BLaER1 treated with 17β-estradiol and CSF1 and Interleukin-3, amounts not matched to agents 10 nM and 100 nM (cell line): Measurements from ENCODE around the gene RPH3AL.
"Not testable (repeated sequence)": the region's sequence is repeated elsewhere in the genome, so short reads cannot be mapped to it uniquely, and the experiment has no call there.

Experiments
- H3K27ac ChIP-seq, 11 experiments: shearing (Covaris generic); formaldehyde crosslinking; 2 replicates each; pipeline ENCODE4 v1.8.1; 2022
- H3K27me3 ChIP-seq, 11 experiments: shearing (Covaris generic); formaldehyde crosslinking; 2 replicates each; pipeline ENCODE4 v1.8.1; 2022
- H3K36me3 ChIP-seq, 11 experiments: shearing (Covaris generic); formaldehyde crosslinking; 2 replicates each; pipeline ENCODE4 v1.8.1; 2022
- H3K4me1 ChIP-seq, 10 experiments: shearing (Covaris generic); formaldehyde crosslinking; 2 replicates each; pipeline ENCODE4 v1.8.1; 2022
- H3K4me2 ChIP-seq, 11 experiments: shearing (Covaris generic); formaldehyde crosslinking; 2 replicates each; pipeline ENCODE4 v1.8.1; 2022
- H3K4me3 ChIP-seq, 10 experiments: shearing (Covaris generic); formaldehyde crosslinking; 2 replicates each; pipeline ENCODE4 v1.8.1; 2022
- H3K9ac ChIP-seq, 11 experiments: shearing (Covaris generic); formaldehyde crosslinking; 2 replicates each; pipeline ENCODE4 v1.8.1; 2022
- H3K9me3 ChIP-seq, 11 experiments: shearing (Covaris generic); formaldehyde crosslinking; replicated peaks in 1 of 11; 2 replicates each; pipeline ENCODE4 v1.8.1; 2022
- H4K20me1 ChIP-seq, 11 experiments: shearing (Covaris generic); formaldehyde crosslinking; 2 replicates each; pipeline ENCODE4 v1.8.1; 2022
- Cebpa-rat ChIP-seq, 11 experiments: shearing (Covaris generic); IDR thresholded peaks; 2 replicates each; pipeline ENCODE4 v1.8.1; 2022

Gene RPH3AL

GRCh38 chr17:372157-373152 lies 19.8 kb upstream of the RPH3AL start:
- Histone ChIP-seq H3K9me3 (peaks cover 26 to 65% (median 49%) of the 10 kb centered on the region in 11 experiments), H4K20me1 (no peaks in the 10 kb centered on the region), H3K4me3 (no peak overlapping the region), H3K36me3 (peaks cover 0 to 16% (median 5%) of the 10 kb centered on the region in 11 experiments; a peak in 9 of 22 replicates), H3K9ac (no peak overlapping the region), H3K4me1 (peaks cover 7 to 33% (median 23%) of the 10 kb centered on the region in 10 experiments), H3K4me2 (peak overlapping the region in 5 of 11 experiments; percentile 9 to 61 (median 44); a peak in 10 of 22 replicates), H3K27me3 (peaks cover 0 to 12% (median 8%) of the 10 kb centered on the region in 11 experiments; a peak in 12 of 22 replicates), H3K27ac (no peak overlapping the region)
- no peak for TF ChIP-seq Cebpa-rat (IDR thresholded peaks at IDR 0.05)

DNA sequence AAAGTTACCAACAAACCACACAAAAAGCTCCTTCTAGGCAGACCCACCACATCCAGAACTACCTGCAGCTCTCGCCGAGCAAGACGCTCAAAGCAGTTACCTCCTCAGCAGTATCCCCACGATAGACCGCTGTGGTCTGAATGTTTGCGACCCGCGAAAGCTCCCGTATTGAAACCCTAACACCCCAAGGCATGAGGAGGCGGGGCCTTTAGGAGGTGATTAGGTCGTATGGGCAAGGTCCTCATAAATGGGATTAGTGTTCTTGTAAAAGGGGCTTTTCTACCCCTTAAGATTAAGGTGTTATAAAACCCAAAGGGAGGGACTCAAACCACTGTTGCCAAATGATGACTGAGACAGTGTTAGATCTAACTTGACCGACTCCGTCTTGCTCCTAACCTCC lies 19.0 kb upstream of the RPH3AL start:
- no peak overlapping the region for H3K27ac ChIP-seq
- no peak for TF ChIP-seq Cebpa-rat (IDR thresholded peaks at IDR 0.05)
- H3K27me3 ChIP-seq = peaks cover 0 to 20% (median 13%) of the 10 kb centered on the region in 11 experiments; a peak in 12 of 22 replicates
- H4K20me1 ChIP-seq = peaks cover 0 to 4% (median 0%) of the 10 kb centered on the region in 11 experiments; a peak in 1 of 22 replicates
- H3K36me3 ChIP-seq = peaks cover 0 to 16% (median 5%) of the 10 kb centered on the region in 11 experiments; a peak in 9 of 22 replicates
- no peak overlapping the region for H3K4me3 ChIP-seq
- no peak overlapping the region for H3K9ac ChIP-seq
- H3K9me3 ChIP-seq = peaks cover 34 to 74% (median 58%) of the 10 kb centered on the region in 11 experiments
- H3K4me1 ChIP-seq = peaks cover 8 to 29% (median 21%) of the 10 kb centered on the region in 10 experiments
- H3K4me2 ChIP-seq = peak overlapping the region in 5 of 11 experiments; percentile 9 to 61 (median 44); a peak in 6 of 22 replicates

- not testable (repeated sequence) for H3K9ac ChIP-seq, H3K27ac ChIP-seq
- Histone ChIP-seq H4K20me1 (peaks cover 0 to 13% (median 0%) of the 10 kb centered on the region in 11 experiments; a peak in 5 of 22 replicates), H3K4me3 (peak overlapping the region in 1 of 10 experiments; percentile 17; a peak in 4 of 20 replicates), H3K9me3 (peaks cover 38 to 81% (median 66%) of the 10 kb centered on the region in 11 experiments), H3K4me1 (peaks cover 36 to 60% (median 43%) of the 10 kb centered on the region in 10 experiments), H3K4me2 (peak overlapping the region in 4 of 11 experiments; percentile 8 to 75 (median 50); a peak in 2 of 22 replicates), H3K36me3 (peaks cover 0 to 16% (median 5%) of the 10 kb centered on the region in 11 experiments; a peak in 9 of 22 replicates), H3K27me3 (peaks cover 0 to 32% (median 15%) of the 10 kb centered on the region in 11 experiments; a peak in 12 of 22 replicates)
These were observed 15.0 kb upstream of the RPH3AL start for GRCh38 chr17:367656-368055.

DNA sequence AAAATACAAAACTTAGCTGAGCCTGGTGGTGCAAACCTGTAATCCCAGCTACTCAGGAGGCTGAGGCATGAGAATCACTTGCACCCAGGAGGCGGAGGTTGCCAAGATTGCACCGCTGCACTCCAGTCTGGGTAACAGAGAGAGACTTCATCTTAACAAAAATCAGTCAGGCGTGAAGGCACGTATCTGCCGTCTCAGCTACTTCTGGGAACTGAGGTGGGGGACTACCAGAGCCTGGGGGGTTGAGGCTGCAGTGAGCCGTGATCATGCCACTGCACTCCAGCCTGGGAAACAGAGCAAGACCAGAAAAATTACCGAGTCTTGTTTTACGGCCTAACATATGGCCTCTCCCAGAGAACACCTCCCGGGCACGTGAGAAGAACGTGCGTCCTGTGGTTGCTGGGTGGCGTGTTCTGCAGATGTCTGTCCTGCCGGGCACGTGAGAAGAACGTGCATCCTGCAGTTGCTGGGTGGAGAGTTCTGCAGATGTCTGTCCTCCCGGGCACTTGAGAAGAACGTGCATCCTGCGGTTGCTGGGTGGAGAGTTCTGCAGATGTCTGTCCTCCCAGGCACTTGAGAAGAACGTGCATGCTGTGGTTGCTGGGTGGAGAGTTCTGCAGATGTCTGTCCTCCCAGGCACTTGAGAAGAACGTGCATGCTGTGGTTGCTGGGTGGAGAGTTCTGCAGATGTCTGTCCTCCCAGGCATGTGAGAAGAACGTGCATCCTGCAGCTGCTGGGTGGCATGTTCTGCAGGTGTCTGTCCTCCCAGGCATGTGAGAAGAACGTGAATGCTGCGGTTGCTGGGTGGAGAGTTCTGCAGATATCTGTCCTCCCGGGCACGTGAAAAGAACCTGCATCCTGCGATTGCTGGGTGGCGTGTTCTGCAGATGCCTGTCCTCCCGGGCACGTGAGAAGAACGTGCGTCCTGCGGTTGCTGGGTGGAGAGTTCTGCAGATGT lies 14.3 kb upstream of the RPH3AL start:
- not testable (repeated sequence) for H3K9ac ChIP-seq
- Histone ChIP-seq H3K4me3 (peak overlapping the region in 1 of 10 experiments; percentile 18; a peak in 2 of 20 replicates), H3K4me1 (peaks cover 33 to 54% (median 42%) of the 10 kb centered on the region in 10 experiments), H3K9me3 (peaks cover 38 to 79% (median 69%) of the 10 kb centered on the region in 11 experiments), H3K36me3 (peaks cover 0 to 16% (median 5%) of the 10 kb centered on the region in 11 experiments; a peak in 9 of 22 replicates), H3K27ac (peak overlapping the region in 4 of 11 experiments; percentile 34 to 56 (median 50); a peak in 7 of 22 replicates), H3K27me3 (peaks cover 0 to 32% (median 18%) of the 10 kb centered on the region in 11 experiments; a peak in 13 of 22 replicates), H4K20me1 (peaks cover 0 to 13% (median 0%) of the 10 kb centered on the region in 11 experiments; a peak in 5 of 22 replicates), H3K4me2 (peak overlapping the region in 10 of 11 experiments; percentile 8 to 75 (median 43); a peak in 20 of 22 replicates)

- peaks cover 30 to 49% (median 40%) of the 10 kb centered on the region in 10 experiments for H3K4me1 ChIP-seq
- H3K27ac ChIP-seq = peak overlapping the region; percentile 18 to 67 (median 54); a peak in 20 of 22 replicates
- peaks cover 0 to 40% (median 19%) of the 10 kb centered on the region in 11 experiments; a peak in 14 of 22 replicates for H3K27me3 ChIP-seq
- peaks cover 0 to 13% (median 0%) of the 10 kb centered on the region in 11 experiments; a peak in 5 of 22 replicates for H4K20me1 ChIP-seq
- H3K9ac ChIP-seq = peak overlapping the region; percentile 26 to 70 (median 56); a peak in 19 of 22 replicates
- peak overlapping the region; percentile 5 to 62 (median 45); a peak in 18 of 20 replicates for H3K4me3 ChIP-seq
- 0 out of 22 replicates have a peak, but pooled peaks of 1 of the 11 experiments have one; percentile 6 for TF ChIP-seq Cebpa-rat (IDR thresholded peaks at IDR 0.05)
- H3K4me2 ChIP-seq = peak overlapping the region; percentile 76 to 96 (median 87)
- peaks cover 0 to 6% (median 4%) of the 10 kb centered on the region in 11 experiments; a peak in 4 of 22 replicates for H3K36me3 ChIP-seq
- H3K9me3 ChIP-seq = peaks cover 35 to 57% (median 51%) of the 10 kb centered on the region in 11 experiments
These were observed 12.2 kb upstream of the RPH3AL start for GRCh38 chr17:364766-365165.

- Histone ChIP-seq H3K4me2 (peak overlapping the region; percentile 76 to 96 (median 87)), H4K20me1 (peaks cover 0 to 13% (median 0%) of the 10 kb centered on the region in 11 experiments; a peak in 5 of 22 replicates), H3K9me3 (peaks cover 31 to 53% (median 46%) of the 10 kb centered on the region in 11 experiments), H3K27ac (peak overlapping the region; percentile 18 to 67 (median 54); a peak in 20 of 22 replicates), H3K27me3 (peaks cover 0 to 40% (median 19%) of the 10 kb centered on the region in 11 experiments; a peak in 14 of 22 replicates), H3K4me3 (peak overlapping the region; percentile 5 to 62 (median 45); a peak in 18 of 20 replicates), H3K4me1 (peaks cover 30 to 49% (median 40%) of the 10 kb centered on the region in 10 experiments), H3K36me3 (peaks cover 0 to 1% (median 0%) of the 10 kb centered on the region in 11 experiments; a peak in 1 of 22 replicates), H3K9ac (peak overlapping the region; percentile 26 to 70 (median 56); a peak in 19 of 22 replicates)
- TF ChIP-seq Cebpa-rat (IDR thresholded peaks at IDR 0.05) = no peak
These were observed 11.7 kb upstream of the RPH3AL start for GRCh38 chr17:364308-364707.

DNA sequence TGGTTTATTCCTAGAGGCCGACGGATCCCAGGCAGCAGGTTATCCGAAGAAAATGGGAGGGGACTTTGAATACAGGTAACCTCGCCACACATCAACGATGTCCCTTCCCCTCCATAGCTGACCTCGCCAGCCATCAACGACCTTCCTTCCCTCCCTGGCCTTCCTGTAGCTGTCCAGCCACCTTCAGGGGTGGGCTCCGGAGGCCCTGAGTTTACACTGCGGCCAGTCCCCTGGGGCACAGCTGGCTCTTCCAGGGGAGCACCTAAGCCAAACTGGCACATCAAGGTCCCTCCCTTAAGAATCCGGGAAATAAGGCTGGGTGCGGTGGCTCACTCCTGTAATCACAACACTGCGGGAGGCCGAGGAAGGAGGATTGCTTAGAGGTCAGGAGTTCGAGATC lies 10.1 kb upstream of the RPH3AL start:
- Histone ChIP-seq H4K20me1 (peaks cover 0 to 18% (median 0%) of the 10 kb centered on the region in 11 experiments; a peak in 5 of 22 replicates), H3K27me3 (peaks cover 0 to 33% (median 18%) of the 10 kb centered on the region in 11 experiments; a peak in 16 of 22 replicates), H3K9ac (no peak overlapping the region), H3K27ac (no peak overlapping the region), H3K9me3 (peaks cover 15 to 37% (median 30%) of the 10 kb centered on the region in 11 experiments), H3K4me2 (peak overlapping the region in 10 of 11 experiments; percentile 0 to 51 (median 22); a peak in 12 of 22 replicates), H3K36me3 (no peaks in the 10 kb centered on the region), H3K4me3 (no peak overlapping the region), H3K4me1 (peaks cover 42 to 60% (median 47%) of the 10 kb centered on the region in 10 experiments)
- no peak for TF ChIP-seq Cebpa-rat (IDR thresholded peaks at IDR 0.05)
